K562 (cell line): ENCODE measurements around the gene TSC1. TPM values are rescaled to one million over a fixed set of nuclear protein-coding genes. Genes with fewer than 3 reads are reported as not detected.

Source experiments
- ATAC-seq: fragments of 200-7000 bp; cut with Tn5 transposase; 3 replicates; pipeline ENCODE4 v1.9.1; 2020; ENCODE audit warnings: moderate library complexity
- BruUV-seq: library from RNA; stranded (reverse); fragments of 400-500 nt; replicated peaks from 2 replicates; lab custom pipeline; 2021; lab: Mats Ljungman, UMichigan
- CTCF ChIA-PET: fragments of 300-600 bp; formaldehyde crosslinking; extraction: SDS; loops from one replicate; lab custom pipeline; 2021; ENCODE audit warnings: low intra/inter-chr PET ratio; lab: Yijun Ruan, JAX
- POLR2A ChIA-PET: fragments of 300-600, 350-650 bp; sonication (Branson Sonifier 250); formaldehyde crosslinking; extraction: SDS; loops from one replicate; lab custom pipeline; 2021; ENCODE audit warnings: antibody characterized with exemption, inconsistent platforms; lab: Yijun Ruan, JAX
- DNase-seq, 4 experiments: peaks; one replicate each; pipeline versions ENCODE4 v3.0.0 to v3.0.0-alpha.2; 2011 to 2018; ENCODE audit warnings: low spot score in 3 of 4, mixed read lengths in 3 of 4; ENCODE audit errors: extremely low read depth in 1 of 4
- FAIRE-seq: peaks from 2 replicates; lab custom pipeline; 2011; peaks lifted over from hg19 to GRCh38; lab: Jason Lieb, UNC
- H2AFZ ChIP-seq: 2 replicates; pipeline ENCODE4 v1.6.0; 2011; ENCODE audit warnings: low read depth, low read length, control low read depth, inconsistent platforms
- H3K27ac ChIP-seq: fragments of 200-600 bp; 3 replicates; pipeline ENCODE4 v1.8.0; 2011; ENCODE audit warnings: low read depth, mild to moderate bottlenecking, control low read depth, inconsistent platforms, low read length, moderate library complexity, mixed read lengths; ENCODE audit errors: extremely low read depth
- H3K27me3 ChIP-seq, 2 experiments: fragments of 300-600 bp in 1 of 2; 2 replicates in 1 of 2; 3 replicates in 1 of 2; pipeline versions ENCODE4 v1.6.0 to v1.8.0; 2011; ENCODE audit warnings: inconsistent platforms in 2 of 2, low read length in 2 of 2, mild to moderate bottlenecking in 1 of 2, mixed read lengths in 1 of 2, moderate library complexity in 1 of 2; ENCODE audit not compliant: control insufficient read depth in 2 of 2, insufficient read depth in 2 of 2
- H3K36me3 ChIP-seq: fragments of 300-600 bp; 3 replicates; pipeline ENCODE4 v1.8.0; 2011; ENCODE audit warnings: mild to moderate bottlenecking, low read length, inconsistent platforms; ENCODE audit not compliant: control insufficient read depth, insufficient read depth
- H3K4me1 ChIP-seq, 2 experiments: fragments of 200-600 bp in 1 of 2; replicated peaks in 1 of 2; 2 replicates in 1 of 2; 3 replicates in 1 of 2; pipeline versions ENCODE4 v1.5.1 to v1.8.0; 2011; ENCODE audit warnings: inconsistent platforms in 2 of 2, low read length in 2 of 2, mild to moderate bottlenecking in 1 of 2, mixed read lengths in 1 of 2, moderate library complexity in 1 of 2; ENCODE audit not compliant: control insufficient read depth in 2 of 2, insufficient read depth in 2 of 2
- H3K4me2 ChIP-seq: 2 replicates; pipeline ENCODE4 v1.6.1; 2011; ENCODE audit warnings: low read length, control low read depth, inconsistent platforms, mixed read lengths; ENCODE audit not compliant: insufficient read depth
- H3K4me3 ChIP-seq: fragments of 200-600 bp; sonication (generic), shearing (Covaris generic); 2 replicates; pipeline ENCODE4 v1.5.1; 2016; ENCODE audit warnings: control low read depth, inconsistent platforms
- H3K79me2 ChIP-seq: fragments of 200-600 bp; 3 replicates; pipeline ENCODE4 v1.8.0; 2011; ENCODE audit warnings: low read length, inconsistent platforms; ENCODE audit not compliant: control insufficient read depth, insufficient read depth
- H3K9ac ChIP-seq, 2 experiments: 2 replicates each; pipeline versions ENCODE4 v1.6.0 to v1.6.1; 2011; ENCODE audit warnings: low read depth in 2 of 2, low read length in 2 of 2, control low read depth in 1 of 2, inconsistent platforms in 1 of 2, mild to moderate bottlenecking in 1 of 2, mixed read lengths in 1 of 2; ENCODE audit not compliant: insufficient read depth in 1 of 2
- H3K9me1 ChIP-seq: one replicate; pipeline ENCODE4 v1.6.0; 2011; ENCODE audit warnings: inconsistent platforms, mild to moderate bottlenecking, low read length, moderate library complexity; ENCODE audit not compliant: control insufficient read depth, insufficient read depth
- H3K9me3 ChIP-seq: replicated peaks from 2 replicates; pipeline ENCODE4 v1.5.1; 2011; ENCODE audit warnings: low read depth, low read length, inconsistent platforms; ENCODE audit not compliant: control insufficient read depth, insufficient read depth
- H4K20me1 ChIP-seq: replicated peaks from 2 replicates; pipeline ENCODE4 v1.6.1; 2011; ENCODE audit warnings: low read length, inconsistent platforms, mixed read lengths; ENCODE audit not compliant: control insufficient read depth, insufficient read depth
- ARHGAP35 ChIP-seq: fragments of 450-650 bp; IDR thresholded peaks from 2 replicates; pipeline ENCODE4 v1.6.1; 2018; ENCODE audit not compliant: partially characterized antibody
- BCLAF1 ChIP-seq, 2 experiments: fragments of 450-650 bp in 1 of 2; IDR thresholded peaks; 2 replicates each; pipeline ENCODE4 v1.6.1; 2011 to 2017; ENCODE audit warnings: low read depth in 2 of 2, antibody characterized with exemption in 1 of 2, borderline replicate concordance in 1 of 2, low read length in 1 of 2, mild to moderate bottlenecking in 1 of 2, mixed read lengths in 1 of 2; ENCODE audit not compliant: control insufficient read depth in 1 of 2
- CBX1 ChIP-seq: sonication (generic); IDR thresholded peaks from 2 replicates; pipeline ENCODE4 v1.6.1; 2016; ENCODE audit warnings: antibody characterized with exemption, low read depth, mild to moderate bottlenecking
- MLLT1 ChIP-seq, 2 experiments: fragments of 450-650 bp; IDR thresholded peaks; 2 replicates each; pipeline ENCODE4 v1.6.1; 2016
- MTF1 ChIP-seq: fragments of 250-450 bp; sonication (Bioruptor Pico); IDR thresholded peaks from 2 replicates; pipeline ENCODE4 v1.9.0; 2021; ENCODE audit warnings: moderate library complexity, mild to moderate bottlenecking, inconsistent platforms, borderline replicate concordance
- SLC30A9 ChIP-seq: fragments of 250-450 bp; sonication (Bioruptor Pico); IDR thresholded peaks from 2 replicates; pipeline ENCODE4 v1.8.0; 2022; ENCODE audit warnings: mild to moderate bottlenecking, moderate library complexity
- ZNF175 ChIP-seq: fragments of 200-800 bp; sonication (Bioruptor generic); IDR thresholded peaks from 2 replicates; pipeline ENCODE4 v1.6.1; 2016; ENCODE audit warnings: low read depth, mild to moderate bottlenecking, missing genetic modification characterization, missing compliant biosample characterization
- ZNF280B ChIP-seq: fragments of 250-450 bp; sonication (Bioruptor Pico); IDR thresholded peaks from 2 replicates; pipeline ENCODE4 v1.5.1; 2021; ENCODE audit warnings: mild to moderate bottlenecking
- ZNF282 ChIP-seq: sonication (generic); formaldehyde crosslinking; IDR thresholded peaks from 2 replicates; pipeline ENCODE4 v1.8.1; 2023; ENCODE audit warnings: missing genetic modification reagents
- ZNF655 ChIP-seq: fragments of 250-450 bp; sonication (Bioruptor Pico); IDR thresholded peaks from 2 replicates; pipeline ENCODE4 v1.5.0; 2021
- WGBS: fragments of 100-300 bp; shearing (Covaris generic); methylation state at CpG from one replicate; pipeline ENCODE4 v1.1.6; 2016; ENCODE audit warnings: low coverage, mixed read lengths; ENCODE audit not compliant: insufficient coverage; ENCODE audit errors: missing lambda C conversion rate; 5-methylcytosine and 5-hydroxymethylcytosine counted together
- in situ Hi-C: fragments of 300-500 bp; cut with MboI; formaldehyde crosslinking; loops from 4 replicates; pipeline ENCODE4 v1.15.0; 2018; ENCODE audit warnings: inconsistent platforms, mixed read lengths
- intact Hi-C: fragments of 100-400 bp; cut with micrococcal nuclease; formaldehyde crosslinking; loops from 2 replicates; pipeline ENCODE4 v1.14.2; 2022
- polyA plus RNA-seq, 8 experiments: library from polyadenylated mRNA; depleted of rRNA in 4 of 8; stranded (reverse) in 5 of 8; unstranded in 3 of 8; fragments of >200 nt; fragmentation: Nextera tagmentation in 2 of 8; fragmentation: Illumina TruSeq in 1 of 8; extraction: Ambion mirVana in 2 of 8; extraction: Trizol in 1 of 8; gene quantifications; 2 replicates each; pipeline versions ENCODE4 v1.2.1 to v1.2.3, GENCODE V29; 2011 to 2014; ENCODE audit warnings: inconsistent platforms in 1 of 8, missing spikeins in 1 of 8
- total RNA-seq, 7 experiments: library from RNA; depleted of rRNA in 6 of 7; stranded (reverse); fragments of >200 nt in 6 of 7; fragmentation: Illumina TruSeq in 2 of 7; extraction: Trizol in 2 of 7; gene quantifications; 2 replicates each; pipeline versions ENCODE4 v1.2.1 to v1.2.3, GENCODE V29; 2011 to 2021; ENCODE audit warnings: low replicate concordance in 1 of 7

Gene TSC1
- total and polyA plus RNA-seq, 9 of the 15 experiments (the other 6 are each of a cell fraction or from before 2014, with no cell fraction given) = 6.9 to 37.6 (median 18.6) TPM

- no peak for TF ChIP-seq ZNF280B (CRISPR knock-in tag)
- no peak for TF ChIP-seq ARHGAP35
- no peak for TF ChIP-seq CBX1
These were observed 69.3 kb downstream of the TSC1 start (continued) for GRCh38 chr9:132875159-132875558.

GRCh38 chr9:132873403-132873802 lies 71.0 kb downstream of the TSC1 start:
- no peaks in the 10 kb centered on the region for H3K36me3 ChIP-seq
- ATAC-seq = no peak
- no peak overlapping the region for H2AFZ ChIP-seq
- no peaks in the 10 kb centered on the region for H3K9me3 ChIP-seq
- H4K20me1 ChIP-seq = peaks cover 4% of the 10 kb centered on the region; the same call in 1 of the 2 replicates
- in situ Hi-C loops = no loop called here
- no peak overlapping the region for H3K4me3 ChIP-seq
- no peak overlapping the region for H3K9ac ChIP-seq
- 2% methylated on average over 7 of the region's 7 CpGs for WGBS
- CTCF ChIA-PET = no interaction called here
- no peak overlapping the region for H3K27ac ChIP-seq
- intact Hi-C loops = no loop called here
- peaks cover 42 to 85% of the 10 kb centered on the region in 2 experiments; a peak in 4 of 5 replicates for H3K27me3 ChIP-seq
- FAIRE-seq = no peak
- peaks cover 0 to 15% of the 10 kb centered on the region in 2 experiments; a peak in 2 of 5 replicates for H3K4me1 ChIP-seq
- H3K79me2 ChIP-seq = no peaks in the 10 kb centered on the region
- no peak overlapping the region for H3K4me2 ChIP-seq
- no peak for DNase-seq
- POLR2A ChIA-PET = interaction anchor here (0.7 kb wide), 1 partner anchor 365 kb away, joined by 3 read pairs; no protein-coding TSS in a partner anchor
- no peaks in the 10 kb centered on the region for H3K9me1 ChIP-seq
- no TSS peak for BruUV-seq
- TF ChIP-seq ZNF655 (CRISPR knock-in tag) = no peak
- no peak for TF ChIP-seq SLC30A9
- no peak for TF ChIP-seq MTF1 (CRISPR knock-in tag)
- TF ChIP-seq MLLT1 (IDR thresholded peaks at IDR 0.05) = no peak
- TF ChIP-seq ZNF175 (CRISPR knock-in tag) = no peak
- TF ChIP-seq BCLAF1 (IDR thresholded peaks at IDR 0.05; ENCODE audit: borderline replicate concordance in 1 of 2, control insufficient read depth in 1 of 2, low read depth in 2 of 2, low read length in 1 of 2) = no peak
- no peak for TF ChIP-seq ZNF282
